HG03521 (cell line): ENCODE measurements around the gene MOV10.
A peak's percentile ranks its signal among the peaks of the same experiment; 100 is the strongest.
"Not testable (repeated sequence)": the region's sequence is repeated elsewhere in the genome, so short reads cannot be mapped to it uniquely, and the experiment has no call there.

ENCODE experiments used
- ATAC-seq: cut with Tn5 transposase; IDR thresholded peaks from one replicate; pipeline ENCODE4 v1.9.1; 2021; ENCODE audit warnings: mild to moderate bottlenecking, moderate library complexity; ENCODE audit not compliant: unreplicated experiment

The MOV10 gene, protein sequence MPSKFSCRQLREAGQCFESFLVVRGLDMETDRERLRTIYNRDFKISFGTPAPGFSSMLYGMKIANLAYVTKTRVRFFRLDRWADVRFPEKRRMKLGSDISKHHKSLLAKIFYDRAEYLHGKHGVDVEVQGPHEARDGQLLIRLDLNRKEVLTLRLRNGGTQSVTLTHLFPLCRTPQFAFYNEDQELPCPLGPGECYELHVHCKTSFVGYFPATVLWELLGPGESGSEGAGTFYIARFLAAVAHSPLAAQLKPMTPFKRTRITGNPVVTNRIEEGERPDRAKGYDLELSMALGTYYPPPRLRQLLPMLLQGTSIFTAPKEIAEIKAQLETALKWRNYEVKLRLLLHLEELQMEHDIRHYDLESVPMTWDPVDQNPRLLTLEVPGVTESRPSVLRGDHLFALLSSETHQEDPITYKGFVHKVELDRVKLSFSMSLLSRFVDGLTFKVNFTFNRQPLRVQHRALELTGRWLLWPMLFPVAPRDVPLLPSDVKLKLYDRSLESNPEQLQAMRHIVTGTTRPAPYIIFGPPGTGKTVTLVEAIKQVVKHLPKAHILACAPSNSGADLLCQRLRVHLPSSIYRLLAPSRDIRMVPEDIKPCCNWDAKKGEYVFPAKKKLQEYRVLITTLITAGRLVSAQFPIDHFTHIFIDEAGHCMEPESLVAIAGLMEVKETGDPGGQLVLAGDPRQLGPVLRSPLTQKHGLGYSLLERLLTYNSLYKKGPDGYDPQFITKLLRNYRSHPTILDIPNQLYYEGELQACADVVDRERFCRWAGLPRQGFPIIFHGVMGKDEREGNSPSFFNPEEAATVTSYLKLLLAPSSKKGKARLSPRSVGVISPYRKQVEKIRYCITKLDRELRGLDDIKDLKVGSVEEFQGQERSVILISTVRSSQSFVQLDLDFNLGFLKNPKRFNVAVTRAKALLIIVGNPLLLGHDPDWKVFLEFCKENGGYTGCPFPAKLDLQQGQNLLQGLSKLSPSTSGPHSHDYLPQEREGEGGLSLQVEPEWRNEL

DNA sequence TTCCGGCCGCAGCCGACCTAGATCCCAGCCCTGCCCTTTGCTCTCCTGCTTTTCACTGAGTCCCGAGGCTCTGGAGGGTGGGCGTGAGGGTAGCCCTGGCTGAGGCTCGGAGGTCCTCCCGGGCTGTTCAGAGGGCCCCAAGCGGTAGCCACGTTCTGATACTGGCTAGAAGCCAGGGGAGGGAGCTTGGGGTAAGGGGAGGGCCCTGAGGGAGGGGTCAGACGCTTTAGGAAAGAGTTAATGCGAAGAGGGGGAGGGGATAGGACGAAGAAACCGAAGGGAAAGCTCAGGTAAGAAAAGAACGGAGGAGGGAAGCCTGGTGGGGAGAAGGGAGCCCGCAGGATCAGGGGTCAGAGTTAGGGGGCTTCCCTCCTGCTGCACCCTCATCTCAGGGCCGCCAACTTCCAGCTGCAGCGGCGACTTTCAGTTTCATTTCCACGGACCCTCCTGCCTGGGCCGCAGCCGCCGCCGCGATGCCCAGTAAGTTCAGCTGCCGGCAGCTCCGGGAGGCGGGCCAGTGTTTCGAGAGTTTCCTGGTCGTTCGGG lies at the start of gene MOV10:
Gene MOV10 (plus strand): TSS at position 220 of the 546 bp plus-strand sequence. CDS start 254 bp downstream, at position 474.
- ATAC-seq: peak; percentile 47

DNA sequence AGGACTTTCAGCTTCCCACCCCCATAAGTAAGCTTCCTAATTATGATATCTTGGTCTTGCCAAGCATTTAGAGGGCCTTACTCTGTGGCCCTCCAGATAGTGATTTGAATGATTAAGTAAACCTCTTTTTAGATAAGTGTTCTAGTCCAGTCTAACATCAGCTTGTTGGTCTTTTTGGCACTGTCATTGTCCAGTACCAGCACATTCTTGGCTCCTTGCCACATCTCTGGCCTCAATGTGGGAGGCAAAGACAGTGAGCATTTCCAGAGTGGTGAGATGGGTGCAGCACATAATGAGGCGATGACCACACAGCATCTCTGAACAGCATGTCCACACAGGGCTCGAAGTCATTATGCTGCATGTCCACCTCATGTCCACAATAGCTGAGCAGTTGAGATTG lies 48.8 kb upstream of the MOV10 start:
- no peak for ATAC-seq

DNA sequence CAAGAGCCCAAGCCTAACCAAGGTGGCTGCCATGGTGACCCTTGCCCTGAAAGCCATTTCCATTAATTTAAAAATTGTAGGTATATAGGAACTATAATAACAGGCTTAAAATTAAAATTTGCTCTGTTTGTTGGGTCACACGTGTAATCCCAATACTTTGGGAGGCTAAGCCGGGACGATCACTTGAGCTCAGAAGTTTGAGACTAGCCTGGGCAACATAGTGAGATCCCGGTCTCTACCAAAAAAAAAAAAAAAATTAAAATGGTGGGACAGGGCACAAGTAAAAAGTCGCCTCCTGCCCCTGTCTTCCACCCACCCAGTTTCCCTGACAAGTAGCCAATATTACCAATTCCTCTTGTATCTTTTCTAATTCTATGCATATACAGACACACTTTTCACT lies 48.3 kb upstream of the MOV10 start:
- no peak for ATAC-seq

DNA sequence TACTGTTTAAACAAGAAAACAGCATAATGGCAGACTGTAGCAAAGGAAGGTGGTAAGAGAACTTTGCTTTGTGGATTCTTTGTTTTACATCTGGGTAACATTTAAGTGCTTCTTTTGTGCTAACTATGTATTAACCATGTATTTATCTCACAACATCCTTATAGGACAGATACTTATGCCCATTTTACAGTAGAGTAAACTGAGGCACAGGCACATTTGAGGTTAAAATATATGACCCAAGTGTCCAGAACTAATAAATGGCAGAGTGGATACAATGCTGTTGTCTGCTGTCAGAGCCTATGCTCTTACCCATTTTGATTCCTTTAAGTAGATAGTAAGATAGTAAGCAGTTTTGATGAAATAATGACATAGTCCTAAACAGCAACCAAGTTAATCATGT lies 47.6 kb upstream of the MOV10 start:
- no peak for ATAC-seq

DNA sequence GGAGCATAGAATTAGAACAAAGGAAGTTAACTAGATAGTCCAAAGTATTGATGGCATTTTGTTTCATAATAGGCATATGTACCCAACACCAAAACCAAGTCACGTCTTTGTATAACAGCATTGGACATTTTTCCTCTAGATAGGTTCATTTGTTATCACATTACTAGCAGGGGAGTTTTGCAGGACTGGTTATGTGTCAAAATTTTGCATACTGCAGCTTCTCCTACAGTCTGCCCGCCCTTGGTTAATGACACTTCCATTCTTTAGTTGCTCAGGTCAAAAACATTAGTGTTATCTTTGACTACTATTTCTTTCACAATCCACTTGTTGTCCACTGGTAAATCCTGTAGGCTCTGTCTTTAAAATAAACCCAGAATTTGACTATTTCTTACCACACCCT lies 45.9 kb upstream of the MOV10 start:
- no peak for ATAC-seq

DNA sequence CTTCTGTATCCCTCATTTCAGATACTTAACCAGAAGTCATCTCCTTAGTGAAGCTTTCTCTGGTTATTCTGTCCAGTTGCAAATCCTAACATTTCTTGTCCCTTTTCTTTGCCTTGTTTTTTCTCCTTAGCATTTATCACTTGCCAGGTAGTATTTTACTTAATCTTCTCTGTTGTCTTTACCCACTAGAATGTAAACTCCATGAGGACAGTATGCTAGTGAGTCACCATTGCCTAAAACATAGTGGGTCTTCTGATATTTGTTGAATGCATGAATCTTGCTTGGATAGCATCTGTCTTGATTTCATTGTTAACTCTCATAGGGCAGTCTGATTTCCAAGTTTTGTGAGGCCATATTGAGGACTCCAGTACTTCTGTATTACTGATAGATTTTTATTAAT lies 45.2 kb upstream of the MOV10 start:
- ATAC-seq: no peak

DNA sequence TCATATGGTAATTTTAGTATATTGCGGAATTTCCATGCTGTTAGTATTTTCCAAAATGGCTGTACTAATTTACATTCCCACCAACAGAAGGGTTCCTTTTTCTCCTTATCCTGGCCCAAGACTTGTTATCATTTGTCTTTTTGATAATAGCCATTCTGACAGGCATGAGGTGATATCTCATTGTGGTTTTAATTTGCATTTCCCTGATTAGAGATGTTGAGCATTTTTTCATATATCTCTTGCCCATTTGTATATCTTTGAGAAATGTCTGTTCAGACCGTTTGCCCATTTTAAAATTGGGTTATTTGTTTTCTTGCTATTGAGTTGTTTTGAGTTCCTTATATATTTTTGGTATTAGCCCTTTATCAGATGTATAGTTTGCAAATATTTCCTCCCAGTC lies 40.8 kb upstream of the MOV10 start:
- no peak for ATAC-seq

DNA sequence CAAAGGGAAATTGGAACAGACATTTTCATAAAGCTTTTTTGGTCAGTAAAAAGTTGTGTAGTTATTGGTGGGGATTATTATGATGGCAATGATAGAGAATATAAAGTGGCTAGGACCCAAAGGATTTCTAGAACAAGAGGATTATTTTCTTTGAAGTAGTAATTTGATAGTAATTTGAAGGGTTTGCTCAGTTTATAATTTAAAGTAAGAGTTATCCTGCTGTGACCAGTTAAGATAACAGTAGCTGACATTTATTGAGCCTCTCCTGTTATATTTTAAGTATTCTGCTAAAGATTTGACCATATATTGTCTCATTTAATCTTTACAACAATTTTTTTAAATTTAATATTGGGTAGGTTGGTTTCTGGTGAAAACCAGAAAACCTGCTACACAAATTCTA lies 40.1 kb upstream of the MOV10 start:
- ATAC-seq: no peak

DNA sequence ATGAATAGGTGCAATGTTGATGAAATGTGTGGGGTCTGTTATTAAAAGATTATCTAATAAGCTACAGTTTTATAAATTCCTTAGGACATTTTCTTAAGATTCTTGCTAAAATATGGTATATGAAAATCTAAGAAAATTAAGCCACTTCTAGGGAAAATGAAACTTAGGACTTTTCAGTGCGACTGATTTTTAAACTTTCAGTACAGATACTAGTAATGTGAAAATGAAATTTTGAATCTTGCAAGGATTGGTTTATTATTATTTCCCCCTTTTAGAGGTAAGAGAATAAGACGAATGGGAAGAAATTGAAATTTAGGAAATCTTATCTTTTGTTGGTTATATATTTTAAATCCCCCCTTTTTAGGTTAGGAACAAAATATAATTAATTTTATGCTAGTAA lies 38.4 kb upstream of the MOV10 start:
- no peak for ATAC-seq

DNA sequence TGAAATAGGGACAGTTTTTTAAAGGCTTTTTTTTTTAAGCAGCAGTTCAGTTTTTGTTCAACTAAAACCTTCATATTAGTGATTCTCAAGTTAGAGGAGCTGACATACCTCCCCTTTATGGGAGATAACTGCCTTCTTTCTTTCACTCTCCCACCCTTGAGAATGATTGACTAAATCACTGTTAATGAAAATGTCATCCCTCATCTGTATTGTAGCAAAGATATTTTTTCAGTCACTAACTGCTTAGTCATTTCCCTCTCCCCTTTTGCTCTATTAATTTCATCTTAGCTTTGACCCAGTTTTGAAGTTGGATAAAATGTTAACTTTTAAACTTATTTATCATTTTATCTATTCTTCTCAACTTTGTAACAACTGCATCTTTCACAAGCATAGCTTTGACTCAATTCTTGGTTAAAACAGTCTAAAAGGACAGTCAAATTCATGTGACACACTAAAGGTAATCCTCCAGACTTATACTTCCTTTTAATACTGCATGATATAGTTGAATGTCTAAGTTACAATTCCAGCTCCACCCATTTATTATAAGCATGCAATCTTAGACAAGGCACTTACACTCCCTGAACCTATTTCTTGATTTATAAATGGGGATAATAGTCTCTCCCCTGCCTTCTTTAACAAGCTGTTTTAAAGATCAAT lies 37.7 kb upstream of the MOV10 start:
- no peak for ATAC-seq

DNA sequence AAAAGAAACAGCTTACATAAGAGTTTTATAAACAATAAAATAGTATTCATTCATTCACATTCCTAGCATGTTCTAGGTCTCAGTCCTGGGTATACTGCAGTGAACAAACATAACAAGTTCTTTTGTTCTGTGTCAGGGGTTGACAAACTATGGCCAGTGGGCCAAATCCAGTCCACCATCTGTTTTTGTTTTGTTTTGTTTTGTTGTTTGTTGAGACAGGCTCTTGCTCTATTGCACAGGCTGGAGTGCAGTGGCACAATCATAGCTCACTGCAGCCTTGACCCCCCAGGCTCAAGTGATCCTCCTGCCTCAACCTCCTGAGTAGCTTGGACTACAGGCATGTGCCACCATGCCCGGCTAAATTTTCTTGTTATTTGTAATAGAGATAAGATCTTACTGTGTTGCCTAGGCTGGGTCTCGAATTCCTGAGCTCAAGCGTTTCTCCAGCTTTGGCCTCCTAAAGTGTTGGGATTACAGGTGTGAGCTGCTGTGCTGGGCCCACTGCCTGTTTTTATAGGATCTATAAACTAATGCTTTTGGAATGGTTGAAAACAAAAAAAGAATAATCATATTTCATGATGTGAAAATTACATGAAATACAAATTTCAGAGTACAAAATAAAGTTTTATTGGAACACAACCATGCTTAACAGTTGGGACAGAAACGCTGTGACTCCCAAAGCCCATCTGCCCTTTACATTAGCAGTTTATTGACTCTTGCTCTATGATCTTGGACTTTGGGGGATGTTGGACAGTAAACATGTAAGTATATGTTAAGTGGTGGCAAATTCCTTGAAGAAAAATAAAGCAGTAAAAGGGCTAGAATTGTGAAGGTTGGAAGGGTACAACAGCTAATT lies 37.0 kb upstream of the MOV10 start:
- no peak for ATAC-seq

DNA sequence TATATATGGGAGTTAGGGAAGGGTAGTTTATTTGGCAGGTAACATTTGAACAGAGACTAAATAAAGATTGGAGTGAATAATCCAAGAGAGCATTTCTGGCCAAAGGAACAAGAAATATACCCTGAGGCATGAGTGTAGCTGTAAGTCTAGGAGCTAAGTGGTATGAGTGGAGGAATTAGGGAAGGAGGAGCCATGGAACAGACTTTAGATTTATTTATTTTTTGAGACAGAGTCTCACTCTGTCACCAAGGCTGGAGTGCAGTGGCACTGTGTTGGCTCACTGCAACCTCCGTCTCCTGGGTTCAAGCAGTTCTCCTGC lies 36.4 kb upstream of the MOV10 start:
- ATAC-seq: no peak

DNA sequence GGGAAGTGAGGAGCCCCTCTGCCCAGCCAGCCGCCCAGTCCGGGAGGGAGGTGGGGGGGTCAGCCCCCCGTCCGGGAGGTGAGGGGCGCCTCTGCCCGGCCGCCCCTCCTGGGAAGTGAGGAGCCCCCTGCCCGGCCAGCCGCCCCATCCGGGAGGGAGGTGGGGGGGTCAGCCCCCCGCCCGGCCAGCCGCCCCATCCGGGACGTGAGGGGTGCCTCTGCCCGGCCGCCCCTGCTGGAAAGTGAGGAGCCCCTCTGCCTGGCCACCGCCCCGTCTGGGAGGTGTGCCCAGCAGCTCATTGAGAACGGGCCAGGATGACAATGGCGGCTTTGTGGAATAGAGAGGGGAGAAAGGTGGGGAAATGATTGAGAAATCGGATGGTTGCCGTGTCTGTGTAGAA lies 34.0 kb upstream of the MOV10 start:
- ATAC-seq: not testable (repeated sequence)

DNA sequence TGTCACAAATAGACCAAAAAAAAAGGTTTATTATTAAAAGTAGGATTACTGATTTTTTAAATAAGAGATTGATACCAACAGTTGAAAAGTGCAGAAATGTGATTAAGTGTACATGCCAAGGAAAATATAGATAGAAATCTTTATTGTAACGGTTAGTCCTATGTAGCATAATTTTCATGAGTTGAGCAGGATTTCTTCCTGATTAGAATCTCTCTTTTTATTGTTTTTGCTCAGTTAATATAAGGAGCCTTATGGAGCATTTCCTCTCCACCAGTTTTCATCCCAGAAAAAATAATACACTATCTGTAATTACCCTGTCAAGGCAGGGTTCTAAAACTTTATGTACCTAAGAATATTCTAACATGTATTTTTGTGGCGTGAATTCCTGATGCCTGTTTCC lies 31.4 kb upstream of the MOV10 start:
- no peak for ATAC-seq

DNA sequence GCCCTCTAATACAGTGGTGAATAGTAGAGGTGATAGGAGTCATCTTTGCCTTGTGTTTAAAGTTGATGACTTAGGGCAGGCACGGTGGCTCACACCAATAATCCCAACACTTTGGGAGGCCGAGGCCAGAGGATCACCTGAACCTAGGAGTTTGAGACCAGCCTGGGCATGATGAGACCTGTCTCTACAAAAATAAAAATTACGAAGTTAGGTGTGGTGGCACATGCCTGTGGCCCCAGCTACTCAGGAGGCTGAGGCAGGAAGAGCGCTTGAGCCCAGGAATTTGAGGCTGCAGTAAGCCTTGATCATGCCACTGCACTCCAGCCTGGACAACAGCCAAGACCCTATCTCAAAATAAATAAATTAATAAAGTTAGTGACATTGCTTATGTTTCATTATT lies 28.2 kb upstream of the MOV10 start:
- no peak for ATAC-seq

DNA sequence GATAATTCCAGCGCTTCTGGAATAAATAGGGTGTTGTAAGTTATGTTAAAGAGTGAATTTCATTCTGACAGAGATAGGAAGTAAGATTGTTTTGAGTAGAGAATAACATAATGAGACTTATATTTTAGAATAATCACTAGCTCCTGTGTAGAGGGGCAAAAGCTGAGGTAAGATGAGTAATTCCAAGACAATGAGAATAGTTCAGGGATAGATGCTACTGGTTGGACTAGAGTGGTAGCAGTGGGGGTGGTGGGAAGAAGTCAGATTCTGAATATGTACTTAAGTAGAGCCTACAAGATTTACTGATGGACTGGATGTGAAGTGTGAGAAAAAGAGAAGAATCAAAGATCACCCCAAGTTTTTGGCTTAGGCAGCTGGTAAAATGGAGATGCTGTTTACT lies 23.3 kb upstream of the MOV10 start:
- no peak for ATAC-seq

DNA sequence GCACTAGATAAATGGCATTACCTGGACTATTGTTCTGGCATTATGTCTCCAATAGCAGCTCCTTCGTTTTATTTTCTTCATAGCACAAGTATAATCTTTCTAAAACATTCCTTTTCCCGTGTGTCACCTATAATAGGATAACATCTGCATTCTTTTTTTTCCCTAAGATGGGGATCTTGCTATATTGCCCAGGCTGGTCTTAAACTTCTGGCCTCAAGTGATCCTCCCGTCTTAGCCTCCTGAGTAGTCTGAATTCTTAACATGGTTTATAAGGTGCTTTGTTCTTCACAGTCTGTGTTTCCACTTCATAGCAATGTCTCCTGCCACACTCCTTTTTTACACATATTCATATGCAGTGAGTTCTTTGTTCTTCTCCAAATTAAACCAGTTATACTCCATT lies 8.6 kb upstream of the MOV10 start:
- no peak for ATAC-seq

DNA sequence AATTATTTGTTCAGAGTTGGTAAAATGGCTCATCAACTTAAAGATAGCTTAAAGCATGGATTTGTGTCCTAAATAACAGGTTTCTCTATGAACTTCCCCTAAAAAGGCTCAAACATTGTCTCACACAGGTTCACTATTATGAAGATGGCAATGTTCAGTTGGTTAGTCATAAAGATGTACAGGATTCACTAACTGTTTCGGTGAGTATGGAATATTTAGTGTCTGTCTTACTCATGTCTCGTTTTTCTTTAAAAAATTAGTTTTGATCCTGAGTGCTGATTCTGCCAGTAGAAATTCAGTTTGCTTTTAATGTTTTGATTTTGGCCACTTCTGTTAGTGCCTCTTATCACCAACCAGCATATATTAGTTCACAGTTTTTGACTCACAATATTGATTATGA lies 7.5 kb upstream of the MOV10 start:
- ATAC-seq: no peak

DNA sequence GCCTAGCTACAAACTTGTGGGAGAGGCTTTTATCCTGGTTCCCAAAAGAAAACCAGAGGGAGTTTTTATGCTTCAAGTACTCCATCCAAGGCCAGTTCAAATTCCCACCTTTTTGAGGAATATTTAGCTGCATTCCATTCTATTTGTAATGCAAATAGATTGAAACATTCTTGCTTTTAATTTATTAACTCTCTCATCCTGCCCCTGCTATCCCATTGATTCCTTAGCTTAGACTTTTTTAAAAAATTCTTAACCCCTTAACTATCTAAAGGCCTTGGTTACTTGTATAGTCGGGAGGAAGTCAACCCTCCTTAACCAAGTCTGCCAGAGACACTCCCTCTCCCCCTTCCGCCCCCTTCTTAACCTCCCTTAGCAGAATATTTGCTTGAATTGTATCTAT lies 2.5 kb upstream of the MOV10 start:
- ATAC-seq: no peak

DNA sequence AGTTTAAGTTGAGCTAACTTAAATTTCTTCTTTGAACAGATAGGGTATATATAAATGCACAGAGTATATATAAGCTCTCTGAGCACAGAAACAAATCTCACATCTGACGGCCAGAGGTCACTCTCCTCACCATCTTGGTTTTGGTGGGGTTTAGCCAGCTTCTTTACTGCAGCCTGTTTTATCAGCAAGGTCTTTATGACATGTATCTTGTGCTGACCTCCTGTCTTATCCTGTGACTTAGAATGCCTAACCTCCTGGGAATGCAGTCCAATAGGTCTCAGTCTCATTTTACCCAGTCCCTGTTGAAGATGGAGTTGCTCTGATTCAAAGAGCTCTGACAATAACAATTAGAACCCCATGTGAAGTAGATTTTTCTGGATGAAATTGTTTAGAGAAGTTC lies 1.6 kb upstream of the MOV10 start:
- no peak for ATAC-seq
